GM23338 (cell line): Measurements from ENCODE around the gene THEM5. TPM values are rescaled to one million over a fixed set of nuclear protein-coding genes. Genes with fewer than 3 reads are reported as not detected.

Experiments used
- CREB1 ChIP-seq: fragments of 250-450 bp; sonication (Bioruptor Pico); IDR thresholded peaks from 2 replicates; pipeline ENCODE4 v1.5.0; 2020; ENCODE audit warnings: low read depth, mild to moderate bottlenecking, moderate library complexity
- EZH2 ChIP-seq: fragments of 200-600 bp; sonication (generic); IDR thresholded peaks from one replicate; pipeline ENCODE4 v1.8.0; 2017; ENCODE audit warnings: antibody characterized with exemption, mild to moderate bottlenecking, low read depth; ENCODE audit not compliant: unreplicated experiment
- EZH2phosphoT487 ChIP-seq: fragments of 200-600 bp; sonication (generic); IDR thresholded peaks from one replicate; pipeline ENCODE4 v1.8.1; 2018; ENCODE audit warnings: antibody characterized with exemption; ENCODE audit not compliant: unreplicated experiment
- NANOG ChIP-seq: IDR thresholded peaks from 2 replicates; pipeline ENCODE4 v1.6.1; 2016; ENCODE audit warnings: antibody characterized with exemption, borderline replicate concordance
- REST ChIP-seq: IDR thresholded peaks from one replicate; pipeline ENCODE4 v1.6.1; 2018; ENCODE audit warnings: antibody characterized with exemption; ENCODE audit not compliant: unreplicated experiment
- STAT1 ChIP-seq: IDR thresholded peaks from one replicate; pipeline ENCODE4 v1.6.1; 2016; ENCODE audit warnings: antibody characterized with exemption; ENCODE audit not compliant: unreplicated experiment
- ZNF114 ChIP-seq: fragments of 250-450 bp; sonication (Bioruptor Pico); IDR thresholded peaks from 2 replicates; pipeline ENCODE4 v1.5.0; 2020; ENCODE audit warnings: mild to moderate bottlenecking, moderate library complexity
- ZNF331 ChIP-seq: fragments of 250-450 bp; sonication (Bioruptor Pico); IDR thresholded peaks from 2 replicates; pipeline ENCODE4 v1.5.0; 2020; ENCODE audit warnings: low read depth, mild to moderate bottlenecking, moderate library complexity
- ZNF462 ChIP-seq: fragments of 250-450 bp; sonication (Bioruptor Pico); IDR thresholded peaks from 2 replicates; pipeline ENCODE4 v1.5.0; 2020; ENCODE audit warnings: mild to moderate bottlenecking, moderate library complexity
- polyA plus RNA-seq: library from polyadenylated mRNA; unstranded; fragments of >200 nt; fragmentation: Nextera tagmentation; extraction: Ambion mirVana; gene quantifications from 2 replicates; pipeline ENCODE4 v1.2.1, GENCODE V29; 2016
- total RNA-seq: library from RNA; depleted of rRNA; stranded (reverse); fragments of >200 nt; shearing (Covaris generic); gene quantifications from 2 replicates; pipeline ENCODE4 v1.2.3, GENCODE V29; 2014

THEM5 gene
- total and polyA plus RNA-seq, 2 experiments from 2014 or later = not detected

- TF ChIP-seq ZNF462 (CRISPR knock-in tag) (no peak), ZNF331 (CRISPR knock-in tag) (no peak), NANOG (no peak), ZNF114 (CRISPR knock-in tag) (no peak), REST (no peak), EZH2phosphoT487 (no peak), EZH2 (no peak), STAT1 (no peak), CREB1 (CRISPR knock-in tag) (no peak)
Observed at GRCh38 chr1:151805066-151805820, 48.3 kb downstream of the THEM5 start, which contains the start of gene LINGO4 (continued).
